HepG2 (cell line): ENCODE measurements around the gene ATAD3C. TPM values are rescaled to one million over a fixed set of nuclear protein-coding genes. Genes with fewer than 3 reads are reported as not detected.

Experiments used
- FOXJ3 ChIP-seq: sonication (generic); formaldehyde crosslinking; IDR thresholded peaks from 2 replicates; pipeline ENCODE4 v1.4.0; 2020; ENCODE audit warnings: missing genetic modification reagents, mild to moderate bottlenecking, borderline replicate concordance
- GPN1 ChIP-seq: sonication (generic); formaldehyde crosslinking; IDR thresholded peaks from 2 replicates; pipeline ENCODE4 v1.5.1; 2020; ENCODE audit warnings: missing genetic modification reagents, borderline replicate concordance
- RERE ChIP-seq: IDR thresholded peaks from 2 replicates; pipeline ENCODE4 v1.6.1; 2016; ENCODE audit warnings: low read depth, missing genetic modification reagents, missing compliant biosample characterization
- ZNF331 ChIP-seq: sonication (generic); formaldehyde crosslinking; IDR thresholded peaks from 2 replicates; pipeline ENCODE4 v1.4.0; 2020; ENCODE audit warnings: missing genetic modification reagents
- ZNF407 ChIP-seq: sonication (generic); formaldehyde crosslinking; IDR thresholded peaks from one replicate; pipeline ENCODE4 v1.5.1; 2020; ENCODE audit warnings: mild to moderate bottlenecking, missing genetic modification reagents; ENCODE audit errors: not compliant biosample characterization
- ZNF598 ChIP-seq: sonication (generic); formaldehyde crosslinking; IDR thresholded peaks from 2 replicates; pipeline ENCODE4 v1.5.1; 2020; ENCODE audit warnings: mild to moderate bottlenecking, missing genetic modification reagents, borderline replicate concordance
- ZNF616 ChIP-seq: sonication (generic); formaldehyde crosslinking; IDR thresholded peaks from 2 replicates; pipeline ENCODE4 v1.5.0; 2020; ENCODE audit warnings: low read depth, mild to moderate bottlenecking, missing genetic modification reagents
- ZNF672 ChIP-seq: sonication (generic); formaldehyde crosslinking; IDR thresholded peaks from 2 replicates; pipeline ENCODE4 v1.8.1; 2022; ENCODE audit warnings: missing genetic modification reagents
- polyA plus RNA-seq, 8 experiments: library from polyadenylated mRNA; depleted of rRNA in 3 of 8; stranded (reverse) in 7 of 8; unstranded in 1 of 8; fragments of >200 nt; fragmentation: Illumina TruSeq in 4 of 8; extraction: Trizol in 4 of 8; gene quantifications; 2 replicates each; pipeline versions ENCODE4 v1.2.1 to v1.2.3, GENCODE V29; 2011 to 2016; ENCODE audit warnings: low read depth in 4 of 8, missing spikeins in 1 of 8, mixed read lengths in 1 of 8; ENCODE audit not compliant: insufficient read depth in 1 of 8
- total RNA-seq, 5 experiments: library from RNA; depleted of rRNA; stranded (reverse); fragments of >200 nt; fragmentation: Illumina TruSeq; extraction: Trizol; gene quantifications; 2 replicates each; pipeline ENCODE4 v1.2.3, GENCODE V29; 2016; ENCODE audit warnings: low read depth in 1 of 5
- TF ChIP-seq, protein P1 (sequence below): sonication (generic); formaldehyde crosslinking; IDR thresholded peaks from 2 replicates; pipeline ENCODE4 v1.4.0; 2020; ENCODE audit warnings: mild to moderate bottlenecking, missing genetic modification reagents
- TF ChIP-seq, protein P2 (sequence below): IDR thresholded peaks from 2 replicates; pipeline ENCODE4 v1.6.1; 2016; ENCODE audit warnings: control low read depth

Gene ATAD3C
- total and polyA plus RNA-seq, 2 of the 13 experiments (the other 11 are each of a cell fraction or from before 2014, with no cell fraction given) = 2.4 to 3.2 TPM

DNA sequence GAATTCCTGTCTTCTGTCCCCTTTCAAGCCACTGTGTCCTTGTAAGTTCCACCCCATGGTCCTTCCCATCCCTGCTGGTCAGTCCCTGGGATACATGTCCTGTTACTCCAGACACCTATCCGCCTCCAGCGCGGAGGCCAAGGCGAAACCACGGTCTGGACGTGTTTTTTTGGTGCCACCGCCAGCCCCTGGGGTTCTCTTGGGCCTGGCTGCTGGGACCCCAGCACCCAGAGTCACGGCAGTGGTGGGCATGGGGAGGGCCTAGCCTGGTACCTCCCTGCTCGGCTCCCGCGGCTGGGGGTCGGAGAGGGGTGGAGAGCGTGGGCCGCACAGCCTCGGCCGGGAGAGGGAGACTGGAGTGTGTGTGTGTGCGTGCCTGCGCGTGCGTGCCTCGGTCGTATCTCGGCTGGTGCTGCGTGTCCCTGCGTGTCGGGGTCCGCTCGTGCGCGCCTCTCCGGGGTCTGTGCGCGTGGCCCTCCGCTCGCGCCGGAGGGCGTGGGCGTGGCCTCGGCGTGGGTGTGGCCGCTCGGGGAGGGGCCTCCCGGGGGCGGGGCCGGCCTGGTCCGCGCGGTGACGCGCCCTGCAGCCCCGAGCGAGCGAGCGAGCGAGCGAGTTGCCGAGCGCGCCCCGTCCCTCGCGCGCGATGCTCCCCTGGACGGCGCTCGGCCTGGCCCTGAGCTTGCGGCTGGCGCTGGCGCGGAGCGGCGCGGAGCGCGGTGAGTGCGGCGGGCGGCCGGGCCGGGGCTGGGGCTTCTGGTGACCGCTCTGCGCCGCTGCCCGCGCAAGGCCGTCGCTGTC lies 14.2 kb upstream of the ATAD3C start, which contains the start of gene VWA1 (continued):
- TF ChIP-seq, protein P1, sequence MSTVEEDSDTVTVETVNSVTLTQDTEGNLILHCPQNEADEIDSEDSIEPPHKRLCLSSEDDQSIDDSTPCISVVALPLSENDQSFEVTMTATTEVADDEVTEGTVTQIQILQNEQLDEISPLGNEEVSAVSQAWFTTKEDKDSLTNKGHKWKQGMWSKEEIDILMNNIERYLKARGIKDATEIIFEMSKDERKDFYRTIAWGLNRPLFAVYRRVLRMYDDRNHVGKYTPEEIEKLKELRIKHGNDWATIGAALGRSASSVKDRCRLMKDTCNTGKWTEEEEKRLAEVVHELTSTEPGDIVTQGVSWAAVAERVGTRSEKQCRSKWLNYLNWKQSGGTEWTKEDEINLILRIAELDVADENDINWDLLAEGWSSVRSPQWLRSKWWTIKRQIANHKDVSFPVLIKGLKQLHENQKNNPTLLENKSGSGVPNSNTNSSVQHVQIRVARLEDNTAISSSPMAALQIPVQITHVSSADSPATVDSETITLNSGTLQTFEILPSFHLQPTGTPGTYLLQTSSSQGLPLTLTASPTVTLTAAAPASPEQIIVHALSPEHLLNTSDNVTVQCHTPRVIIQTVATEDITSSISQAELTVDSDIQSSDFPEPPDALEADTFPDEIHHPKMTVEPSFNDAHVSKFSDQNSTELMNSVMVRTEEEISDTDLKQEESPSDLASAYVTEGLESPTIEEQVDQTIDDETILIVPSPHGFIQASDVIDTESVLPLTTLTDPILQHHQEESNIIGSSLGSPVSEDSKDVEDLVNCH (CRISPR knock-in tag) = no peak
- TF ChIP-seq ZNF407 (no peak), FOXJ3 (CRISPR knock-in tag) (no peak), RERE (CRISPR knock-in tag) (no peak), ZNF616 (CRISPR knock-in tag) (no peak), ZNF598 (CRISPR knock-in tag) (peak; percentile 60; the same call in 1 of the 2 replicates), ZNF331 (CRISPR knock-in tag) (peak; percentile 15; the same call in 1 of the 2 replicates), ZNF672 (CRISPR knock-in tag) (0 out of 2 replicates have a peak, but pooled peaks have one; percentile 66), GPN1 (0 out of 2 replicates have a peak, but pooled peaks have one; percentile 72)
- TF ChIP-seq, protein P2, sequence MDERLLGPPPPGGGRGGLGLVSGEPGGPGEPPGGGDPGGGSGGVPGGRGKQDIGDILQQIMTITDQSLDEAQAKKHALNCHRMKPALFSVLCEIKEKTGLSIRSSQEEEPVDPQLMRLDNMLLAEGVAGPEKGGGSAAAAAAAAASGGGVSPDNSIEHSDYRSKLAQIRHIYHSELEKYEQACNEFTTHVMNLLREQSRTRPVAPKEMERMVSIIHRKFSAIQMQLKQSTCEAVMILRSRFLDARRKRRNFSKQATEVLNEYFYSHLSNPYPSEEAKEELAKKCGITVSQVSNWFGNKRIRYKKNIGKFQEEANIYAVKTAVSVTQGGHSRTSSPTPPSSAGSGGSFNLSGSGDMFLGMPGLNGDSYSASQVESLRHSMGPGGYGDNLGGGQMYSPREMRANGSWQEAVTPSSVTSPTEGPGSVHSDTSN (CRISPR knock-in tag) = no peak
